Measurements from ENCODE around the gene SMG6.

SMG6 gene

GRCh38 chr17:2179615-2180295, 123.8 kb downstream of the SMG6 start:
- no peaks in the 10 kb centered on the region for H3K9me3 ChIP-seq
- H3K36me3 ChIP-seq, result peaks cover 66% of the 10 kb centered on the region
- peaks cover 2 to 10% of the 10 kb centered on the region in 2 experiments for H3K4me1 ChIP-seq (ENCODE audit: control insufficient read depth in 1 of 2, insufficient read depth in 1 of 2, low read depth in 1 of 2, low read length in 1 of 2)
- TF ChIP-seq CTCF (IDR thresholded peaks at IDR 0.05), result no peak
- no peak overlapping the region for H3K4me3 ChIP-seq (ENCODE audit: low read depth in 1 of 2, low read length in 1 of 2)
- no peak overlapping the region for H3K27ac ChIP-seq
- H3K27me3 ChIP-seq, result no peaks in the 10 kb centered on the region

- Histone ChIP-seq H3K9me3 (no peaks in the 10 kb centered on the region), H3K27me3 (no peaks in the 10 kb centered on the region), H3K4me3 (ENCODE audit: low read depth in 1 of 2, low read length in 1 of 2) (no peak overlapping the region), H3K27ac (no peak overlapping the region), H3K36me3 (peaks cover 70% of the 10 kb centered on the region), H3K4me1 (ENCODE audit: control insufficient read depth in 1 of 2, insufficient read depth in 1 of 2, low read depth in 1 of 2, low read length in 1 of 2) (peaks cover 7 to 10% of the 10 kb centered on the region in 2 experiments)
- TF ChIP-seq CTCF (IDR thresholded peaks at IDR 0.05), result no peak
Observed at GRCh38 chr17:2178798-2179501, 124.6 kb downstream of the SMG6 start.

- Histone ChIP-seq H3K4me3 (ENCODE audit: low read depth in 1 of 2, low read length in 1 of 2) (no peak overlapping the region), H3K27me3 (no peaks in the 10 kb centered on the region), H3K9me3 (no peaks in the 10 kb centered on the region), H3K27ac (no peak overlapping the region), H3K4me1 (ENCODE audit: control insufficient read depth in 1 of 2, insufficient read depth in 1 of 2, low read depth in 1 of 2, low read length in 1 of 2) (peaks cover 7 to 10% of the 10 kb centered on the region in 2 experiments), H3K36me3 (peaks cover 65% of the 10 kb centered on the region)
- no peak for TF ChIP-seq CTCF (IDR thresholded peaks at IDR 0.05)
Observed at GRCh38 chr17:2177235-2177811, 126.3 kb downstream of the SMG6 start.

- Histone ChIP-seq H3K27ac (no peak overlapping the region), H3K27me3 (no peaks in the 10 kb centered on the region), H3K36me3 (peaks cover 65% of the 10 kb centered on the region), H3K9me3 (no peaks in the 10 kb centered on the region), H3K4me3 (ENCODE audit: low read depth in 1 of 2, low read length in 1 of 2) (no peak overlapping the region), H3K4me1 (ENCODE audit: control insufficient read depth in 1 of 2, insufficient read depth in 1 of 2, low read depth in 1 of 2, low read length in 1 of 2) (peaks cover 7 to 10% of the 10 kb centered on the region in 2 experiments)
- no peak for TF ChIP-seq CTCF (IDR thresholded peaks at IDR 0.05)
Observed at GRCh38 chr17:2176499-2177169, 127.0 kb downstream of the SMG6 start.

GRCh38 chr17:2175294-2175628, 128.3 kb downstream of the SMG6 start:
- Histone ChIP-seq H3K9me3 (no peaks in the 10 kb centered on the region), H3K27ac (no peak overlapping the region), H3K4me1 (ENCODE audit: control insufficient read depth in 1 of 2, insufficient read depth in 1 of 2, low read depth in 1 of 2, low read length in 1 of 2) (peaks cover 7 to 10% of the 10 kb centered on the region in 2 experiments), H3K36me3 (peaks cover 68% of the 10 kb centered on the region), H3K4me3 (ENCODE audit: low read depth in 1 of 2, low read length in 1 of 2) (no peak overlapping the region), H3K27me3 (no peaks in the 10 kb centered on the region)
- no peak for TF ChIP-seq CTCF (IDR thresholded peaks at IDR 0.05)

All from neutrophil (primary cell).